B cell (primary cell): ENCODE results near the gene TBX6.

Source experiments
- CTCF ChIP-seq: fragments of 200-600 bp; IDR thresholded peaks from one replicate; pipeline ENCODE4 v1.8.0; 2022; ENCODE audit warnings: antibody characterized with exemption, mild to moderate bottlenecking
- EZH2 ChIP-seq: IDR thresholded peaks from 2 replicates; pipeline ENCODE4 v1.6.1; 2012; ENCODE audit warnings: borderline replicate concordance, low read depth, mild to moderate bottlenecking, moderate library complexity, low read length; ENCODE audit not compliant: insufficient read depth, poor library complexity, severe bottlenecking

GRCh38 chr16:30078744-30079143 lies 13.0 kb downstream of the TBX6 start:
- TF ChIP-seq CTCF = no peak
- no peak for TF ChIP-seq EZH2
